NT2/D1 (cell line): ENCODE data around the gene CPNE5.

Experiments used
- DNase-seq: peaks from one replicate; pipeline ENCODE4 v3.0.0-alpha.2; 2011; ENCODE audit warnings: low read depth, low spot score
- H3K27me3 ChIP-seq: 2 replicates; pipeline ENCODE4 v1.6.0; 2011; ENCODE audit warnings: mild to moderate bottlenecking; ENCODE audit not compliant: insufficient read length, insufficient read depth
- H3K36me3 ChIP-seq: 2 replicates; pipeline ENCODE4 v1.6.1; 2011; ENCODE audit warnings: mild to moderate bottlenecking, low read length, mixed read lengths; ENCODE audit not compliant: insufficient read depth, insufficient read length
- H3K4me1 ChIP-seq: 2 replicates; pipeline ENCODE4 v1.5.1; 2011; ENCODE audit not compliant: insufficient read depth, insufficient read length
- H3K4me3 ChIP-seq: 2 replicates; pipeline ENCODE4 v1.5.1; 2011; ENCODE audit warnings: low read depth; ENCODE audit not compliant: insufficient read length
- H3K9ac ChIP-seq: 2 replicates; pipeline ENCODE4 v1.6.0; 2011; ENCODE audit warnings: low read depth; ENCODE audit not compliant: insufficient read length
- H3K9me3 ChIP-seq: 2 replicates; pipeline ENCODE4 v1.5.1; 2011; ENCODE audit warnings: mild to moderate bottlenecking, low read length; ENCODE audit not compliant: insufficient read depth
- SUZ12 ChIP-seq: IDR thresholded peaks from 2 replicates; pipeline ENCODE4 v1.6.1; 2011; ENCODE audit not compliant: insufficient read length, insufficient read depth; ENCODE audit errors: extremely low read depth
- YY1 ChIP-seq: IDR thresholded peaks from 2 replicates; pipeline ENCODE4 v1.6.1; 2011; ENCODE audit not compliant: insufficient read length, insufficient read depth
- ZNF274 ChIP-seq: IDR thresholded peaks from 2 replicates; pipeline ENCODE4 v1.6.1; 2011; ENCODE audit warnings: mild to moderate bottlenecking, low read depth, low read length

CPNE5 gene

DNA sequence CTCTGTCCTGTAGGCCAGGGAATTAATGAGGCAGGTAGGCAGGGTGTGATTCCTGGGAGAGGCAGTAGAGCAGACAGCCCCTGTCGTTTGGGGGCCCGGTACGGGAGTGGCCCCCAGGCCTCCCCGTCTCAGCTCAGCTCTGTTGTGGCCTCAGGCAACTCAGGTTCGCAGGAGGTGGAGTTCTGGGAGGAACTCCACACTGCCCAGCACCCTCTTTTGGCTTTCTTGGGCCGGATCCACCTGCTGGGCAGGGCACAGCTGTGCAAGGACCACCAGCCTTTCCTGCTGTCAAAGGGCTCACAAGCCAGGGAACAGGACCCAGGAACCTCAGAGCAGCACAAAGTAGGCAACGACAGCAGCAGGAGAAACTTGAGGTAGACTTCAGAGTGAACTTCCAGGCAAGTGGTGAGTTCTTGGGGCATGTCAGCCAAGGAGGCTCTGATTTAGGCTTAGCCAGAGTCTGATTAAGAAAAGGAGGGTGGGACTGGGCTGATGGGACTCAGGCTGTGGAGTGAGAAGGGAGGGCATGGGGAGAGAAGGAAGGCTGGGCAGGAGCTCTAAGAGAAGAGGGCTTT, 104.7 kb downstream of the CPNE5 start:
- TF ChIP-seq SUZ12: no peak
- TF ChIP-seq YY1: no peak
- no peak for TF ChIP-seq ZNF274
- no peak for DNase-seq
- H3K4me3 ChIP-seq: no peak overlapping the region
- no peaks in the 10 kb centered on the region for H3K27me3 ChIP-seq
- H3K9ac ChIP-seq: no peak overlapping the region
- H3K4me1 ChIP-seq: peaks cover 16% of the 10 kb centered on the region
- H3K36me3 ChIP-seq: no peaks in the 10 kb centered on the region
- H3K9me3 ChIP-seq: no peaks in the 10 kb centered on the region

DNA sequence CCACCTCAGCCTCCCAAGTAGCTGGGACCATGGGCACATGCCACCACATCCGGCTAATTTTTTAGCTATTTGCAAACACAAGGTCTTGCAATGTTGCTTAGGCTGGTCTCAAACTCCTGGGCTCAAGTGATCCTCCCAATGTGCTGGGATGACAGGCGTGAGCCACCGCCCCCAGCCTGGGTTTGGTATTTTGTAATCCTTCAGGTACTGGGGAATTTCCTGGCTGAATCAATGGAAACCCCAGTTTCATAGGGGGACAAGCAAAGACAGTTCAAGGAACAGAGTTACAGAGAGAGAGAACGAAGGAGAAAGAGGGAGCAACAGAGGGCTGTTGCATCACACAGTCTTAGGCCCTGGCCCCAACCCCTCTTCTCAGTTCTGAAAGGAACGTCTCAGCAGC, 105.9 kb downstream of the CPNE5 start:
- no peak for TF ChIP-seq SUZ12
- no peak for TF ChIP-seq ZNF274
- no peak for TF ChIP-seq YY1
- DNase-seq: no peak
- Histone ChIP-seq H3K9ac (no peak overlapping the region), H3K27me3 (no peaks in the 10 kb centered on the region), H3K9me3 (no peaks in the 10 kb centered on the region), H3K4me1 (peaks cover 18% of the 10 kb centered on the region), H3K36me3 (no peaks in the 10 kb centered on the region), H3K4me3 (no peak overlapping the region)

DNA sequence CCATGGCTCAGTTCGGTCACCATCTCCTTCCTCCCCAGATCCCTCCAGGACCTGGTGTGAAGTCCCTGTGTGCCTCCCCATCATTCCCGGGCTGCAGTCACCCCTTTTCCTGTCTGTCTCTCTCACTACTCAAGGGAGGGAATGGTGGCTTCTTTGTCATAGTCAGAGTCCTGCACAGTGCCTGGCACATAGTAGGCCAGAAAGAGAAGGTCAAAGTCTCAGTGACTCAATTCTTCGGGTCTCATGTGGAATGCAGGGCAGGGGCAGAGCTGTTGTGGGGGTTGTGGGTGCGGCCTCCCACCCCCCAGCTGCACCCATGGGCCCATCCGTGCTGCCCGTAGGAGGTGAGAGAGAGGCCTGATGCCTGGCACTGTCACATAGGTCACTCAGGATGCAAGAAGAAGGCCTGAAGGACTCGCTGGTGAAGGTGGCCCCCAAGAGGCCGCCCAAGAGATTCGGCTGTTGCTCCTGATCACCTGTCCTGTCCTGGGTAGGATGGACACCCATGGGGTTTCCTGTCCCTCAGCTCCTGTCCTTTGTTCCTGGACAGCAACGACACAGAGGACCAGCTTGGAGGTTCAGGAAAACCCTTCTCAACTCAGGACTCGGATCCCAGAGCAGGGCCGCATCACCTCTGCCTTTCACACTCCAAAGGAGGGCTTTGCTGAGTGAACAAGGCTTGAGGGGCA, 107.5 kb downstream of the CPNE5 start:
- no peak for TF ChIP-seq YY1
- TF ChIP-seq ZNF274: no peak
- no peak for TF ChIP-seq SUZ12
- H3K4me3 ChIP-seq: no peak overlapping the region
- peaks cover 18% of the 10 kb centered on the region for H3K4me1 ChIP-seq
- H3K9ac ChIP-seq: no peak overlapping the region
- H3K9me3 ChIP-seq: no peaks in the 10 kb centered on the region
- no peak for DNase-seq
- no peaks in the 10 kb centered on the region for H3K36me3 ChIP-seq
- no peaks in the 10 kb centered on the region for H3K27me3 ChIP-seq

DNA sequence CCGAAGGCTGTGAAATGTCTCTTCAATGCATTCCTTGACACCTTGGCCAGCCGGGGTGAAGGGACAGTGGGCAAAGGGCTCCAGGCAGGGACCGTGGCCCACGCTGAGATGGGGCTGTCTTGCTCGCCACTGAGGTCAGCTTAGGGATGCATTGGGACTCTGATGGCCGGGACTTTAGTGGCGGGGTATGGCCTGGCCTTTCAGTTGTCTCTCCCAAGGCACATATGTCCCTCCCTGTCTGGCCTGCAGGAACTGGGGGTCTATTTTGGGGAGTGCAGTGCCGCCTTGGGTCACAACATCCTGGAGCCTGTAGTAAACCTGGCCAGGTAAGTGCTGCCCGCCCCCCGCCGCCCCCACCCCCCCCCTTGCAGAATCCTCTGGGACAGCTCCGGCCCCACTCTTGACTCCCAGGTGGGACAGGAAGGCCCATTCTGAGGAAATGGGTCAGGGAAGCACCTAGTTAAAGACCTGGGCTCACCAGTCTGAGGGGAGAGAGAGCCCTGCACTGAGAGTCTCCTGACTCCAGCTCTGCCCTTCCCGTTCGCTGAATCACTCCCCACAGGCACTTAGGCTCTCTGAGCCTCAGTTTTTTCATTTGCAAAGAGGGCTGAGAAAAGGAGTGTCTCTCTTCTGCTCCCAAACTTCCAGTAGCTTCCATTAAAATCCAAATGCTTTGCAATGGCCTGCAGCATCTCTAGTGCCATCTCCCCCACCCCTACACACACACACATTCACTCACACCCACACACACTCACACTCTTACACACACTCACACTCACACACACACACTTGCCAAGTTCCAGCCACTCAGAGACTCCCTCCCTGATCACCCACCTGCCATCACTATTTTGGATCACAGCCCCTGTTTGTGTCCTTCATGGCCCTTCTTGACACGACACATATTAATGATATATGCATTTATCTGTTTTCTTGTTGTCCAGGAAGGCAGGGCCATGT, 108.5 kb downstream of the CPNE5 start:
- Histone ChIP-seq H3K9me3 (no peaks in the 10 kb centered on the region), H3K27me3 (no peaks in the 10 kb centered on the region), H3K36me3 (no peaks in the 10 kb centered on the region), H3K4me1 (peaks cover 18% of the 10 kb centered on the region), H3K9ac (no peak overlapping the region), H3K4me3 (no peak overlapping the region)
- no peak for DNase-seq
- no peak for TF ChIP-seq ZNF274
- no peak for TF ChIP-seq SUZ12
- TF ChIP-seq YY1: no peak

DNA sequence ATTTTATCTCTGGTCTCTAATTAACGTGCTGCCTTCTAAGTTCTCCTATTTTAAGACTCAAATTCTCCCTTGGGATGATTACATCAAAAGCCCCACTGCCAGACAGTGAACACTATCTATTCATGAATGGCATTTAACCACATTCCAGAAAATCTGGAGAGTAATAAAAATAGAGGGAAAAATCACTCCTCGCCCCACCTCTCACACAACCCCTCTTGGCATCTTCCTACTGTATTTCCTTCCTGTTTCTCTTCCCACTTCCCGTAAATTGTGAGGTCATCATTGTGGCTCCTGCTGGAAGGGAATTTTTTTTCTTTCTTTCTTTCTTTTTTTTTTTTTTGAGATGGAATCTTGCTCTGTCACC, 110.1 kb downstream of the CPNE5 start:
- no peaks in the 10 kb centered on the region for H3K27me3 ChIP-seq
- H3K4me3 ChIP-seq: no peak overlapping the region
- no peaks in the 10 kb centered on the region for H3K9me3 ChIP-seq
- no peak for TF ChIP-seq SUZ12
- TF ChIP-seq ZNF274: no peak
- no peak for TF ChIP-seq YY1
- H3K36me3 ChIP-seq: no peaks in the 10 kb centered on the region
- peaks cover 9% of the 10 kb centered on the region for H3K4me1 ChIP-seq
- no peak overlapping the region for H3K9ac ChIP-seq
- DNase-seq: no peak

DNA sequence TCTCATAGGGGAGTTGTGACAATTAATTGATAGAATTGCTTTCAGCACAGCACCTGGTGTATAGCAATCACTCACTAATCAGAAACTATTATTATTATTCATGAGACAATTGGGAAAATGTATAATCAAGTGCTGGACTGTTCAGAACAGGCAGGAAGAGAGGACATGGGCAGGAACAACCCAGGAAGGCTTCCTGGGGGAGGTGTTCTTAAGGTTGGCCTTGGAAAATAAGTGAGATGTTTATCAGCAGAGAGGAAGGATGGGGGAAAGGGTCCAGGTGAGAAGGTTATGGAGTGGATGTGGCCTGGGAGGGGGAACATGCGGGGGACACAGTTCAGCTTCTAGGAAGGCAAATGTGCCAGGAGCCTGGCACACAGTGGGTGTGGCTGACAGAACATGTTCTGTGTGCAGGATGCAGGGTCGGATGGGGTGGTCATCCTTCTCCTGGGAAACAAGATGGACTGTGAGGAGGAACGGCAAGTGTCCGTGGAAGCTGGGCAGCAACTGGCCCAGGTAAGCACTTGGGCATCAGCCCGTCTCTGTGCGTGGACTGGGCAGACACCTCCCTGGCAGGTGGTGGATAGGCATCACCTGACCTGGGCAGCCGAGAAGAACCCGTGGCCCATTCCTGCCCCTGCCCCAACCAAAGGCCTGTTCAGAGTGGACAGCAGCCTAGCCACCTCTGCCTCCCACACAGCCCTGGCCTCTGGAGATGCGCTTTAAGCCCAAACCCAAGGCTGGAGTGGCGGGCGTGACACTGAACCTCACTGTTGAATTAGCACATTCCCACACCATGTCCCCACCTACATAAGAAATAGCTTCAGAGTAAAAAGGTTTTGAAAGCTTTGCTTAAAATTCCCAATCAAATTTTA, 110.7 kb downstream of the CPNE5 start:
- TF ChIP-seq YY1 (no peak), ZNF274 (no peak), SUZ12 (no peak)

DNA sequence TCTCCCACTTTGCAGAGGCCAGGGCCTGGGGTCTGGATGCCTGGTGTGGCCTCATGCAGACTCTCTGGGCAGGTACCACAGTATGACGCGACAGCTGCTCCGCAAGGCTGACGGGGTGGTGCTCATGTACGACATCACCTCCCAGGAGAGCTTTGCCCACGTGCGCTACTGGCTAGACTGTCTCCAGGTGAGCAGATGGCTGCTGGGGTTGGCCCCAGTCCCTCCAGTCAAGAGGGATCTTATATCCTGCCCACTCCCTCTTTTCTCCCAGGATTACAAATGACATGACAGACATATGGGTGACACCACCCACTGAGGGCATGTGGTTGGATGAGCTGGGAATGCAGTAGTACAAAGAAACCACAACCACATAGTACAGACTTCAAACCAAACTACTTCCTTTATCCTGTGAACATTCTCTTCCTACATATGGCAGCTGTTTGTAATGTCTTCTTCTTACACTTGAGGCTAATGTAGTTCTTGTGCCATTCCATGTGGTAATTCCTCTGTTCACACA, 111.7 kb downstream of the CPNE5 start:
- Histone ChIP-seq H3K36me3 (no peaks in the 10 kb centered on the region), H3K4me1 (peaks cover 9% of the 10 kb centered on the region), H3K4me3 (no peak overlapping the region), H3K27me3 (no peaks in the 10 kb centered on the region), H3K9ac (no peak overlapping the region), H3K9me3 (no peaks in the 10 kb centered on the region)
- TF ChIP-seq SUZ12: no peak
- TF ChIP-seq ZNF274: no peak
- no peak for TF ChIP-seq YY1
- DNase-seq: no peak

More for the DNA sequence above, 110.7 kb downstream of the CPNE5 start:
- peaks cover 9% of the 10 kb centered on the region for H3K4me1 ChIP-seq
- no peak overlapping the region for H3K4me3 ChIP-seq
- no peak for DNase-seq
- no peaks in the 10 kb centered on the region for H3K27me3 ChIP-seq
- no peaks in the 10 kb centered on the region for H3K36me3 ChIP-seq
- H3K9me3 ChIP-seq: no peaks in the 10 kb centered on the region
- no peak overlapping the region for H3K9ac ChIP-seq
